GM21423 (cell line): ENCODE results near the gene SREBF2.
A peak's percentile ranks its signal among the peaks of the same experiment; 100 is the strongest.

Experiments
- ATAC-seq: cut with Tn5 transposase; IDR thresholded peaks from one replicate; pipeline ENCODE4 v1.9.1; 2021; ENCODE audit warnings: mild to moderate bottlenecking, moderate library complexity; ENCODE audit not compliant: unreplicated experiment

Gene SREBF2

GRCh38 chr22:41832553-41833368, at the start of gene SREBF2:
Gene SREBF2, plus strand, starts transcription at chr22:41833105. Its CDS starts 166 bp downstream, at chr22:41833271.
- peak; percentile 77 for ATAC-seq

- no peak for ATAC-seq
Measured at GRCh38 chr22:41787331-41787730, 45.6 kb upstream of the SREBF2 start.

GRCh38 chr22:41793871-41794270, 39.0 kb upstream of the SREBF2 start:
- no peak for ATAC-seq

DNA sequence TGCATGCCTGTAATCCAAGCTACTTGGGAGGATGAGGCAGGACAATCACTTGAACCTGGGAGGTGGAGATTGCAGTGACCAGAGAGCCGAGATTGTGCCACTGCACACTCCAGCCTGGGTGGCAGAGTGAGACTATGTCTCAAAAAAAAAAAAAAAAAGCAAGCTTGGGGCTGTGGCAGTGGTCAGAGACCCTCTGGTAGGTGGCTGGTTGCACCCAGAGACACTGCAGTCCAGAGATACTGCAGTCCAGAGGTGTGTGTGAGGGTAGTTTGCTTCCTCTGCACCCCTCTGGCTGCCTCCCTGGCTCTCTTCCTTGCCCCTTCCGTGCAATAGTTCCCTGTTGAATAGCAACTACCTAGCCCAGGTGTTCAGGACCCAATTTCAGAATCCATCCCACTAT, 34.2 kb upstream of the SREBF2 start:
- no peak for ATAC-seq

- peak; percentile 28 for ATAC-seq
Measured at GRCh38 chr22:41799486-41800347, 33.2 kb upstream of the SREBF2 start.

DNA sequence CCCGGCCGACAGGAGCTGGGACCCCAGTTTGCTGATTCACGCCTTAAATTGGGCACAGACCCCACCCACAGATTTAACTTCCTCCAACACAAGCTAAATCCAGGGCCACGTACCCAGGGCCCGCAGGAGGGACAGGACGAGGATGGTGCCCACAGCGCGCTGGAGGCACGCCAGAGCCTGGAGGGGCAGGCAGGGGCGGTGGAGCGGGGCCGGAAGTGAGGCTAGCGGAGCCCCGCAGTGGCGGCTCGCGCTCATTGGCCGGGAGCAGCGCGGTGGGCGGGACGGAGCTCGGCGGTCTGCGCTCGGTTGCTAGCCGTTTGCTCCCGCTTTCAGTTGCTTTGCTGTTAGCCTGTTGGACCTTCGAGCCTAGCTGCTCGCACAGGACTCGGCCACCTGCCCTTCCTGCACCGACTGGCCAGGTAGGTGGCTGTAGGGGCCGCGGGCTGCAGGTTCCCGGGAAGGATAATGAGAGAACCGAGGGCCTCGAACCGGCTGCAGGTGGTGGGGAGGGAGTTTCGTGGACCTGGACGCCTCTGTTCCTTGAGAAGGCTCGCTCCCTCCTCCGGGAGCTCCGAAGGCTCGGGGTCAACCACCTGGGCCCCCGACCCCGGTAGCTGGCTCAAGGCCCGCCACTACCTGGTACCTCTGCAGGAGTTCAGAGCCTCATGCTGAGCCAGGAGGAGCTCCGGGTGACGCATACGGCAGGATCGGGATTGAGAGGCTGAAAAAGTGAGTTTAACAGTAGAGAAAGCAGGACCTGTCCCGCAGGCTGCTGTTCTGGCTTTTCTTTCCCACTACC, 32.4 kb upstream of the SREBF2 start, which contains the start of gene CCDC134:
CCDC134 (plus strand) TSS at position 332 of the 799 bp plus-strand sequence. CDS start 8,212 bp downstream, outside the sequence.
- ATAC-seq = peak; percentile 90

DNA sequence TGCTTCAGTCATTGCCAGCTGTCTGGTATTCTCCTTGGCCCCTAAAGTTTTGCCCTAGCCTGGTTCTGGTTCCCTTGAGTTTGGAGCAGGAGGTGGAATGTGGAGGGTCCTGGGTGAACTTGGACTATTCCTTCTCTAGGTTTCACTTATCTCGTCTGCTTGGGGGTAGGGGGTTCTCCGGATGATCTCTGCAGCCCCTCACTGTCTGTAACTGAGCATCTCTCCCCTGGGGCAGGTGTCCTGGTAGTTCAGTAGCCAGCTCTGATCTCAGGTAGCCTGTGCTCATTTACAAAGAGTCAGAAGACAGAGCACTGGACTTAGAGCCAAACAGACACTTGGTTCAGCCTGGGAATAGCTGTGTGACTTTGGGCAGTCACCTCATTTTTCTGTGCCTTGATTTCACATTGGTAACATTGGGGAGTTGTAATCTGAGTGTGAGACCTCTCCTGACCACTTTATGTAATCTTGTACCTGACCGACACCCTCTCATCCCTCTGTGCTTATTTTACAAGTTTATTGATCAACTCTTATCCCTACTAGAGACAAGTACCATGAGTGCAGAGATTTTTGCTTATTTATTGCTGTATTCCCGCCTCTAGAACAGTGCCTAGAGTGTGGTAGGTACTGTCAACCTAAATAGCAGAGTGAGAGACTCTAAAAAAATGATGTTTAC, 31.6 kb upstream of the SREBF2 start:
- no peak for ATAC-seq

DNA sequence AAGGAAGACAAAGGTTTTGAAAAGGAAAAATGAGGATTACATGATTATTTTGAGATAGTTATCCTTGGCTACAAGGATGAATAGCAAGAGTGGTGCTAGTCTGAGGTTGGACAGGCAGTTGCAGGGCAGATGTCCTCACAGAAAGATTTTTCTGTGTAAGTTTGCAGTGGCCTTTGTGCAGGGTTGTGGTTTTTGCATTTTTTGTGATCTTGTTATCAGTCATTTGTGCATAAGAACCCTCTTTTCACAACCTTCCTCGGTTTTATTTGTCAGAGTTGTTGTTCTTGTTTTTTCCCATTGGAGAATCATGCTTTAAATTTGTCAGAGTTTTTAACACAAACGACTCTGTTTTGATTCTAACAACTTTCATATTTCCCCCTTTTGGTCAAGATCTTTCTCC, 31.0 kb upstream of the SREBF2 start:
- ATAC-seq = no peak

- ATAC-seq = no peak
Measured at GRCh38 chr22:41805639-41806038, 27.3 kb upstream of the SREBF2 start.

DNA sequence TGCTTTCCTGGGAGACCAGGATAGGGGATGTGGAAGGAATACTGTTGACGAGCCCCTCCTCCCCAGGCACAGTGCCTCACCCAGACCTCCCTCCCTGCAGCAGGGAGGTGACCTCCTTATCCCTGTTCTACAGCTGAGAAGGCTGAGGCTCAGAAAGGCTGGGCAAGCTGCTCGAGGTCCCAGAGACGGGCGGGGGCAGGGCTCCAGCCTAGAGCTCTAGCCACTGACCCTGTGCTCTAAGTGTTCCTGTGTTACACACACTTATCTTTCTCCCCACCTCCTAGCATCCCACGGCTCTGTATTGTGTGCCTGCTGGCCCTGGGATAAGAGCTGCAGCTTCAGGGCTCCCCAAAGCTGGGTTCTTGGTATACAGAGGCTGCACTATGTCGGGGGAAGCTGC, 24.5 kb upstream of the SREBF2 start:
- no peak for ATAC-seq

- ATAC-seq = no peak
Measured at GRCh38 chr22:41810022-41810421, 22.9 kb upstream of the SREBF2 start.

- ATAC-seq = no peak
Measured at GRCh38 chr22:41812805-41813545, 19.9 kb upstream of the SREBF2 start.

DNA sequence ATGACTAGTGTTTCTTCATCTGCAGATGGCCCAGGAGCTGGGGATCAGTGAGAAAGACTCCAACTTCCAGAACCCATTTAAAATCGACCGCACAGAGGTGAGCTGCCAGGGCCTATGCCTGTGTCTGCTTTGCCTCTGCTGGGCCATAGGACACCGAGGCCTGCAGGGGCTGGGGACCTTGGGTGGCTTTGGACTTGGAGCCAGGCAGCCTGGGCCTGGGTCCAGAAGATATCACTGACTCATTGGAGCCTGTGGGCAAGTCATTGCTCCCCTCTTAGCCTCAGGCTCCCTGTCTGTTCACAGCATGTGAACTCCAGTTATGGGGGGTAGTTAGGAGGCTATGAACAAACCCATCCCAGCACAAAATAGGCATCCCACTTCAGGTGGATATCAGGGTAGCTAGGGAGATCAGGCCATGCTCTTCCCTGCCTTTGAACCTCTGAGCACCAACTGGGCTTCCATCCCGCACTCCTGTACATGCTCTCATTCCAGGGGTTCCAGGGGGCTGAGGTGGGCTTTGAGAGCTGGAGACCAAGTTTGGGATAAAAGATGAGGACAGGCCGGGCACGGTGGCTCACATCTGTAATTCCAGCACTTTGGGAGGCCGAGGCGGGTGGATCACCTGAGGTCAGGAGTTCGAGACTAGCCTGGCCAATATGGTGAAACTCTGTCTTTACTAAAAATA, 19.0 kb upstream of the SREBF2 start:
- ATAC-seq = no peak

GRCh38 chr22:41815716-41816115, 17.2 kb upstream of the SREBF2 start:
- ATAC-seq = no peak

DNA sequence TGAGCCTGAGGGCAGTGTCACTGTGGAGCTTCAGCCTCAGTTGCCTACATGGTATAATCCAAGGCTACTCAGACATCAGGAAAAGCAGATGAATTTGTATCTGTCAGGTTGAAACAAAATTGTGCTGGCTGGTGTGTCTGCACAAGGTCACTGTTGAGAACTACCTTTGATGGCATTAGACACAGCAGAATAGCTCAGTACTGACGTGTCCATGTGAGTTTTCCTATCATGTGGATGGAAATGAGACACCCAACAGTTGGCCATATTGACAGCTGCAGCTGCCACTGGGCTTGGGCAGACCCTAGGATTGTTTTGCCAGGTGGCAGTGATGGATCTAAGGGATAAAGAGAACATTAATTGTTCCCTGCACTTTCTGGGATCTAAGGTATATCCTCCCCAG, 16.7 kb upstream of the SREBF2 start:
- ATAC-seq = no peak

DNA sequence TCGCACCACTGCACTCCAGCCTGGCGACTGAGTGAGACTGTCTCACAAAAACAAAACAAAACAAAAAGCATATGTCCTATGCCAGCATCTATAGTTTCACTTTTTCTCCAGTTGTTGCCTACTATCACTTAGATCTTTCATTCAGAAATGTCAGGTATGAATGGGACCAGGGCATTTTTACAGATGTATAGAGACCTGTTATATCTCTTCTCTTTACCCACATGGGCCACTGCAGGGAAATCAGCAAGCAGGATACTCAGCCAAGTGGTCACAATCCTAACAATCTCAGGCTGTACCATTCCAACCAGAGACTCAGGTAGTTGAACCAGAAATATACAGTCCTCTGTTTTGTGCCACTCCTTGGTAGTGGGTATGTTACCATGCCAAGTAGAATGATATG, 16.0 kb upstream of the SREBF2 start:
- ATAC-seq = no peak

- ATAC-seq = no peak
Measured at GRCh38 chr22:41818011-41818410, 14.9 kb upstream of the SREBF2 start.

- ATAC-seq = no peak
Measured at GRCh38 chr22:41818596-41818995, 14.3 kb upstream of the SREBF2 start.

DNA sequence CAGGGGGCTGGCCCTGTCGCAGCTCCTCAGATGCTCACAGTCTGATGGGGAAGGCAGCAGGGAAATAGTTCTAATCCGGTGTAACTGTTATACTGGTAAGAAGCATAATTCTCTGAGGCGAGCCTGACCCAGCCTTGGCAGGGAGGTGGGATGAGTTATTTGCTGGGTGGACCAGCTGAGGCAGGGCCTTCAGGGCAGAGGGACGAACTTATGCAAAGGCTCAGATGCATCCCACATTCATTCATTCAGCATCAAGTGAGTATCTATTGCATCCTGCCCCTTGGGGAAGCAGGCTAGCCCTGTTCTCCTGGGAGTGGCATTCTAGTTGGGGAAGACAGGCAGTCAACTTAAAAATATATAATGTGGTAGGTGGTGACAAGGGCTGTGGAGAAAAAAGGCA, 13.6 kb upstream of the SREBF2 start:
- ATAC-seq = no peak
